ENCODE measurements around the gene TFR2.
A peak's percentile ranks its signal among the peaks of the same experiment; 100 is the strongest.

The TFR2 gene

DNA sequence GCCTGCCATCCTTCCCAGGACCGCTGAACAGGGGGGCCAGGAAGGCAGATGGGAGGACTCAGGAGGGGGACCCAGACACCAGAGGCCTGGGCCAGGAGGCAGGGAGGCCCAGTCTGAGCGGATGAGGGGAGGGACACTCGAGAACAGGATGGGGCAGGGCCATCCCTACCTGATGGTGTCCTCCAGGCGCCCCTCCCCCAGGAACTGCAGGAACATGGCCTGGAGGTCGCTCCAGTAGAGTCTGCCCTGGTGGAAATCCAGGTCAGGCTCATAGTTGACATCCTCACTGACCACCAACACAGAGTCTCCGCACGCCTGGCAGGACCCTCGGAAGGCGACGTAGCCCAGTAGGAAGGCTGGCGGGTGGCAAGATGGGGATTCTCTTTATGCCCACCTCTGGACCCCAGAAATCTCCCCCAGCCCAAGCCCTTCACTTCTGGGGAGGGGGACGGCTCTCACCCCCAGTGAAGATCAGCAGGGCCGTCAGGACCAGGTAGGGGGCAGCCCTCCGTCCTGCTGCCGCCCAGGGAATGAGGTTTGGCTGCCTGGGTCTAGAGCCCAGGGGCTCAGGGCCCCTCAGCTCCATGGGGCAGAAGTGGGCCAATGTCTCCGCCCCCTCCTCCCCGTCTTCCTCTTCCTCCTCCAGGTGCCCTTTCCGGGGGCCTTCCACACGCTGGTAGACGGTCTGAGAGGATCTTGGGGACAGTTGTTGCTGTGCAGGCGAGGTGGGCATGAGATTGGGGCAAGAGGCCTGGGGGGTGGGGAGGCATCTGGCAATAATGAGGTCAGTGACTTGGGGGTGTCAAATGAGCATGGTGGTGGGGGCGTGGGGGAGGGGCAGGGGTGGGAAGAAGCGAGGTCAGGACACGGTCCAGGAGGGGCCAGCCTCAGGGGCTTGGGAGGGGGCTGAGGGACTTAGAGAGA is 573 bp downstream of the TFR2 start:
- Mint-ChIP-seq H3K9me3 (no peaks in the 10 kb centered on the region), H3K4me1 (no peaks in the 10 kb centered on the region), H3K27ac (no peak overlapping the region), H3K27me3 (no peaks in the 10 kb centered on the region), H3K4me3 (no peak overlapping the region)
- DNase-seq (no peak), ATAC-seq (no peak)

GRCh38 chr7:100639995-100640516 is 1.3 kb downstream of the TFR2 start:
- no peak for DNase-seq
- ATAC-seq = no peak
- Mint-ChIP-seq H3K4me1 (peaks cover under 1% of the 10 kb centered on the region), H3K27ac (no peak overlapping the region), H3K9me3 (no peaks in the 10 kb centered on the region), H3K4me3 (no peak overlapping the region), H3K27me3 (no peaks in the 10 kb centered on the region)

DNA sequence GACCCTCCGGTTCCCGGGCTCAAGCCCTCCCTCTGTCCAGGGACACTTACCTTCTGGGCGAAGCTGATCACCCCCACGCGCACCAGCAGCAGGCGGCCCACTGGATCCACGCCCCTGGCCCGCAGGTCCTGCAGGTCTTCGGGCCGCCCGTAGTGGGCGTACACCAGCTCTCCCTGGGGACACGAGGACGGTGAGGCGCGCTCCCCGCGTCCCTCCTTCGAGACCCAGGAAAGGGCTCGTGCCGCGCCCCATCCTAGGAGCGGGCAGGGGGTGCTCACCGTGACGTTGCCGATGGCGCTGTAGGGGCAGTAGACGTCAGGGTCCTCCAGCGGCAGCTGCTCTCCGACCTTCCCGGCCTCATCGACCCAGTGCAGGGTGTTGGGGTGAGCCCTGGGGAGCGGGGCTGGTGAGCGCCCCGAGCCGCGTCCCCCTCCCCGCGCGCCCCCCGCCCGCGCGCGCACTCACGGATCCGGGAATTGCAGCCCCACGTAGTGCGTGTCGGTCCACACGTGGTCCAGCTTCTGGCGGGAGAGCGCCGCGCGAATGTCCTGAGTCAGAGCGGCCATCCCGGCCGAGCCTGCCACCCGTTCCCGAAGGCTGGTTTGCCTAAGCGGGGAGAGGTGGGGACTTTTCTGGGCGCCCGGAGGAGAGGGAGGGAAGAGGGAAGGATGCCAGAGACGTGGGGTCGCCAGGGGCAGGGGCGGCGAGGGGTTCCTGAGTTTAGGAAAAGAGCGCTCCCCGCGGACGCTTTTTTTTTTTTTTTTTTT is 8.2 kb downstream of the TFR2 start:
- peak overlapping the region; percentile 85 to 89 for H3K4me3 Mint-ChIP-seq
- no peaks in the 10 kb centered on the region for H3K9me3 Mint-ChIP-seq
- peak overlapping the region; percentile 71 to 83 for H3K27ac Mint-ChIP-seq
- H3K27me3 Mint-ChIP-seq = peaks cover 8% of the 10 kb centered on the region
- H3K4me1 Mint-ChIP-seq = peaks cover 59% of the 10 kb centered on the region
- peak; percentile 67 to 75 for DNase-seq
- ATAC-seq = peak; percentile 84

DNA sequence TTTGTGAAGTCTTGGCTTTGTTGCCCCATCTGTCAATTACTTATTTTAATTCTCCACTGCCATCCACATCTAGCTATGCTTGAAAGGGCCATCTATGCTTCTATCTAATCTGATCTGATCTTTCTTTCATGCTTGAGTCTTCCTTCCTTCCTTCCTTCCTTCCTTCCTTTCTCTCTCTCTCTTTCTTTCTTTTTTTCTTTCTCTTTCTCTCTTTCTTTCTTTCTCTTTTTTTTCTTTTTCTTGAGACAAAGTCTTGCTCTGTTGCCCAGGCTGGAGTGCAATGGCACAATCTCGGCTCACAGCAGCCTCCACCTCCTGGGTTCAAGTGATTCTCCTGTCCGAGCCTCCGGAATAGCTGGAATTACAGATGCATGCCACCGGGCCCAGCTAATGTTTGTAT is 11.3 kb downstream of the TFR2 start:
- Mint-ChIP-seq H3K4me1 (peaks cover 86% of the 10 kb centered on the region), H3K27ac (peak overlapping the region in 1 of 2 donors; percentile 40), H3K4me3 (no peak overlapping the region), H3K27me3 (peaks cover 8% of the 10 kb centered on the region), H3K9me3 (no peaks in the 10 kb centered on the region)
- DNase-seq (no peak), ATAC-seq (no peak)

DNA sequence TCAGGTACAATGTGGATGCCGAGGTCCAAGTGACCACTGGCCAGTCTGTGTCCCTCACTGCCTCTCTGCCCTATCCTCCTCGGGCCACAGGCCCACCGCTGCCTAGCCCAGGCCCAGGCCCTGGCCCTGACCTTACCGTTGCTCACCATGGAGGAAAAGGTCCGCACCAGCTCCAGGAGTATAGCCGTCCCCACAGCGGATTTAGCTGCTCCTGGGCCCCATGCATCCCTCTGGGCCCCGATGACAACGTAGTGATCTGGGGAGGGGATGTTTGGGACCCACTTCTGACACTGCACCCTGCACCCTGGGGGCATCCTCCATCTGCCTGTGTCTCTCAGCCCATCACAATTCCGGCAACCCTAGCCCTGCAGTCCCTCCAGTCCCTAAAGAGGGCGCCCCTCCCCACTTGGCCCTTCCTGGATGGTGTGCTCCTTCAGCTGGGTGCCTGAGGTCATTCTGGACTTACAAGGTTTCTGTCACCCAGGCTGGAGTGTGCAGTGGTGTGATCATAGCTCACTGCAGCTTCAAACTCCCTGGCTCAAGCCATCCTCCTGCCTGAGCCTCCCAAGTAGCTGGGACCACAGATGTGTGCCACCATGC is 12.1 kb downstream of the TFR2 start:
- no peaks in the 10 kb centered on the region for H3K9me3 Mint-ChIP-seq
- peaks cover 8% of the 10 kb centered on the region for H3K27me3 Mint-ChIP-seq
- no peak for ATAC-seq
- peaks cover 78% of the 10 kb centered on the region for H3K4me1 Mint-ChIP-seq
- H3K4me3 Mint-ChIP-seq = peak overlapping the region in 1 of 2 donors; percentile 18
- H3K27ac Mint-ChIP-seq = peak overlapping the region in 1 of 2 donors; percentile 34
- DNase-seq = peak in 1 of 2 donors; percentile 39

- ATAC-seq (no peak), DNase-seq (no peak)
- Mint-ChIP-seq H3K4me1 (peaks cover 61% of the 10 kb centered on the region), H3K27ac (peak overlapping the region in 1 of 2 donors; percentile 88), H3K27me3 (no peaks in the 10 kb centered on the region), H3K9me3 (no peaks in the 10 kb centered on the region), H3K4me3 (peak overlapping the region; percentile 80 to 82)
Observed at GRCh38 chr7:100627238-100627549, 14.2 kb downstream of the TFR2 start.

DNA sequence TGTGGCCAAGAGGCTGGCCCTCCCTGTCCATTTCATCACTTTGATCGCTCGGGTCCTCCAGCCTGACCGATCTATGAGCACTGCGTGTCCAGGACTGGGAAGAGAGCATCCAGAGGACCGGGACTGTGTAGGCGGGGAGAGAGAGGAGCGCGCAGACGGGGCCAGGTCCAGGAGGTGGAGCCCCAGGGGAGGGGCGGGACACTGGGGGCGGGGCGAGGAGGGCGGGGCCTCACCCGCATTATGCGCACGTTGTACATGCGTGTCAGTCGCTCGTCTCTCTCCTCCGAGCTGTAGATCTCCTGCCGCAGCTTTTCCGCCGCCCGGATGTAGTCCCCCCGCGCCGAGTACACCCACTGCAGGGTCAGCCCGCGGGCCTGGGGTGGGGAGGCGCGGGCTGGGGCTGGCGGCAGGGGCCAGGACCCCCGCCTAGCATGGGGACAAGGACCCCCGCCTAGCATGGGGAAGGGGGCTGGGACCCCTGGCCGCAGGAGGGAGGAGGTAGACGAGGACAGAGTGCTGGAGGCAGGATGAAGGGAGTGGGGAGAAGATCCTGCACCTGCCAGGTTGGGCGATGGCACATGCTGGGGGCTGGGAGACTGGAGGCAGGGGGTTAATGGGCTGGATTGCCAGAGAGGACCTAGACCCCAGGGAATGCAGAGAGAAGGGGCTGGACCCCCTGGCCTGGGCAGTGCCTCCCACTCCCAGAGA is 14.7 kb downstream of the TFR2 start:
- no peaks in the 10 kb centered on the region for H3K27me3 Mint-ChIP-seq
- H3K27ac Mint-ChIP-seq = peak overlapping the region; percentile 76 to 88
- peak overlapping the region; percentile 80 to 82 for H3K4me3 Mint-ChIP-seq
- H3K9me3 Mint-ChIP-seq = no peaks in the 10 kb centered on the region
- peak; percentile 97 for ATAC-seq
- H3K4me1 Mint-ChIP-seq = peaks cover 56% of the 10 kb centered on the region
- DNase-seq = peak; percentile 77 to 81

- DNase-seq (no peak), ATAC-seq (no peak)
- Mint-ChIP-seq H3K4me1 (peaks cover 55% of the 10 kb centered on the region), H3K4me3 (peak overlapping the region; percentile 80 to 82), H3K27me3 (no peaks in the 10 kb centered on the region), H3K9me3 (no peaks in the 10 kb centered on the region), H3K27ac (no peak overlapping the region)
Observed at GRCh38 chr7:100626055-100626454, 15.3 kb downstream of the TFR2 start.

DNA sequence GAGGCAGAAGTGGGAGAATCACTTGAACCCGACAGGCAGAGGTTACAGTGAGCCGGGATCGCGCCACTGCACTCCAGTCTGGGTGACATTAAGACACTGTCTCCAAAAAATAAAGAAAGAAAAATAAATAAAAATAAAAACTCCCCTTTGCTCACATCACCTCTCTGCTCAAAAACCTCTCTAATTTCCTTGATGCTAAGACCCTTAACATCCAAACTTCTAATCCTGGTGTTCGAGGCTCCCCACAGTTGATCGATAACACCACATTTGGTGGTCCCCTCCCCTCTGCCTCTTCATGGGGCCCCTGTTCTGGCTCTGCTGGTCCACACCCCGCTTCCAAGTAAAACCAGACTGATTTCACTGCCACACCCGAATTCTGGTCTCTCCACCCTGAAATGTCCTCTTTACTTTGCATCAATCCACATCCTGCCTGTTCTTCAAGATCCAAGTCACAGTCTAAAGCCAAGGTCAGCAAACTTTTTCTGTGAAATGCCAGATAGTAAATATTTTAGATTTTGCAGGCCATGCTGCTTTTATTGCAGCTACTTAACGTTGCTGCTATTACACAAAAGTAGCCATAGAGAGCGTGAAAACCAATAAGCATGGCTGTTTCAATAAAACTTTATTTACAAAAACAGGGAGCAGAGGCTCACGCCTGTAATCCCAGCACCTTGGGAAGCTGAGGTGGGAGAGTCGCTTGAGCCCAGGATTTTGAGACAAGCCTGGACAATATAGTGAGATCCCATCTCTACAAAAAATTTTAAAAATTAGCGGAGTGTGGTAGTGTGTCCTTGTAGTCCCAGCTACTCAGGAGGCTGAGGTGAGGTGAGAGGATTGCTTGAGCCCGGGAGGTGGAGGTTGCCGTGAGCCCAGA is 17.2 kb downstream of the TFR2 start:
- H3K4me1 Mint-ChIP-seq = peaks cover 38% of the 10 kb centered on the region
- ATAC-seq (no peak), DNase-seq (no peak)
- H3K9me3 Mint-ChIP-seq = no peaks in the 10 kb centered on the region
- H3K27ac Mint-ChIP-seq = no peak overlapping the region
- no peaks in the 10 kb centered on the region for H3K27me3 Mint-ChIP-seq
- no peak overlapping the region for H3K4me3 Mint-ChIP-seq

GRCh38 chr7:100621554-100621953 is 19.8 kb downstream of the TFR2 start:
- Mint-ChIP-seq H3K27ac (no peak overlapping the region), H3K27me3 (no peaks in the 10 kb centered on the region), H3K9me3 (no peaks in the 10 kb centered on the region), H3K4me3 (no peak overlapping the region), H3K4me1 (peaks cover 12% of the 10 kb centered on the region)
- DNase-seq (no peak), ATAC-seq (no peak)

DNA sequence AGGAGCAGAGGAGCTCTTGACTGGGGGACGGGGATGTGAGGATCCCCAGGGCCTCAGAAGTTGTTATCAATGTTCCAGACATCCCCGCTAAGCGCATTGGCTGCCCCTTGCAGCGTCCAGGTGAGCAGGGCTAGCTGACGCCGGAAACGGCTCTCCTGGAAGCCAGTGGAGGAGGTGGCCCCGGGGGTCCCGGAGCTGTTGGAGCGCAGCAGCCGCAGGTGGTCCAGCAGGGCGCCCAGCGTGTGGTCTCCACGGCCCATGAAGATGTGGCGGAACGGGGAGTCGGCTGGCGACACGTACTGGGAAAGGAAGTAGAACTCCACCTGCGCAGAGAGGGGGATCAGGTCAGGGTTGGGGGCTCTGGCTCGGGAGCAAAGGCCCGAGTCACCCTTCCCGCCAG is 20.5 kb downstream of the TFR2 start:
- DNase-seq (no peak), ATAC-seq (no peak)
- Mint-ChIP-seq H3K4me3 (no peak overlapping the region), H3K4me1 (peaks cover 5% of the 10 kb centered on the region), H3K27ac (no peak overlapping the region), H3K27me3 (no peaks in the 10 kb centered on the region), H3K9me3 (no peaks in the 10 kb centered on the region)

DNA sequence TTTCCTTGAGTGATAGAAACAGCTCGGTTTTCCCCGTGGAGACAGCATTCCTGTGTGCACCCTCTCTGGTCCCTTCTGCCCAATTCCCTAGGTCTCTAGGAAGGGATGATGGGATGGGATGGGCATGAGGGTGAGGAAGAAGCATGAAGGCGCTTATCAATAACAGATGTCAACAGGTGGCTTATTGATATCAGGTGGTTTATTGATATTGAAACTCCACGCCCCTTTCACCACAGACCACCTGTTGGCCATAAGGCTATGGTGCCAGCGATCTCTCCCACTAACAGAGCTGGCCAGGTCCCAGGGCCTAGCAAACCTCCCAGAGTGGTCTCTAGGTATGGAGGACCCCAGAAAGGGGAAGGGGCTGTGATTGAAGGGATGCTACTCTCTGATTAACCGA is 21.1 kb downstream of the TFR2 start:
- H3K4me3 Mint-ChIP-seq = no peak overlapping the region
- DNase-seq (no peak), ATAC-seq (no peak)
- H3K4me1 Mint-ChIP-seq = no peaks in the 10 kb centered on the region
- H3K9me3 Mint-ChIP-seq = no peaks in the 10 kb centered on the region
- no peaks in the 10 kb centered on the region for H3K27me3 Mint-ChIP-seq
- H3K27ac Mint-ChIP-seq = no peak overlapping the region

DNA sequence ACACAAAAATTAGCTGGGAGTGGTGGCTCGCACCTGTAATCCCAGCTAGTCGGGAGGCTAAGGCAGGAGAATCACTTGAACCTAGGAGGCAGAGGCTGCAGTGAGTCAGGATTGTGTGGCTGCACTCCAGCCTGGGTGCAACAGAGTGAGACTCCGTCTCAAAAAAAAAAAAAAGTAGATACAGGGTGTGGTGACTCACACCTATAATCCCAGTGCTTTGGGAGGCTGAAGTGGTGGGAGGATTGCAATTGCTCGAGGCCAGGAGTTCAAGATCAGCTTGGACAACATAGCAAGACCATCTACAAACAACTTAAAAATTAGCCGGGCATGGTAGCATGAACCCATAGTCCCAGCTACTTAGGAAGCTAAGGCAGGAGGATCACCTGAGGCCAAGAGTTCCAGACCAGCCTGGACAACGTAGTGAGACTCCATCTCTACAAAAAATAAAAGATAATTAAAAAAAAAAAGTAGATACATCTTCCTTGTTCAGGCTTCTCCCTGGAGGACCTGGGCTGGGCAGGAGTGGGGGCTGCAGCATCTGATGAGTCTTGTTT is 27.0 kb downstream of the TFR2 start:
- ATAC-seq (no peak), DNase-seq (no peak)
- Mint-ChIP-seq H3K9me3 (no peaks in the 10 kb centered on the region), H3K27me3 (no peaks in the 10 kb centered on the region), H3K4me3 (no peak overlapping the region), H3K4me1 (peaks cover 22% of the 10 kb centered on the region), H3K27ac (no peak overlapping the region)

DNA sequence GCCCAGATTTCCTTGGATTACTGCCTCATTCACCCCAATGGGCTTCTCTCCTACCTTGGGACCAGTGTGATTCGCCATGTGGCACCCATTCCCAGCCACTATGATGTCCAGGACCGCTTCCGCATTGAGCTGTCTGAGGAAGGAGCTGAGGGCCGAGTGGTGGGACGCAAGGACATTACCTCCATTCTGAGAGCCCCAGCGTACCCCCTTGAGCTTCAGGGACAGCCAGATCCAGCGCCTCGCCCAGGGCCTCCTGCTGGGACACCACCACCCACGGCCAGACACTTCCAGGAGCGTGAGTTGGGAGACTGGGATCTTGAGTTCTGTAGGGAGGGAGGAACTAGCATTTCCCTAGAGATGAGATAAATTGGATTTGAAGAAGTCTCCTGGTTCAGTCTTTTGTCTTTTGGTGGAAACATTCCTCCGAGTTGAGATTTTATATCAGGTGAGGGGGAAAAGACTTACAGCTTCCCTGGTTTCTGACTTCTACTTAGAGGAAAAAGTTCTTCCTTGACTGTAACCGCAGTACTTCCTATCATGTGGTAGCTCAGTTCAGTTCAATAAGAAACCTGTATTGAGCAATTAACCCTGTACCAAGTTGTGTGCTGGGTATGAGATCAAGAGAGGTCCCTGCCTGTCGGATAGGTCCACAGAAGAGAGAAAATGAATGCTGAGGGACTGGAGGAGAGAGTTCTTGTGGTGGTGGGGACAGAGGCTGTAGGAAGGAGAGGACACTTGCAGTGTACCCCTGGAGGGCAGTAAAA is 27.8 kb downstream of the TFR2 start:
- no peak overlapping the region for H3K27ac Mint-ChIP-seq

More for the DNA sequence above, 27.8 kb downstream of the TFR2 start:
- H3K4me3 Mint-ChIP-seq = peak overlapping the region; percentile 99 to 100
- no peaks in the 10 kb centered on the region for H3K27me3 Mint-ChIP-seq
- H3K4me1 Mint-ChIP-seq = peaks cover 22% of the 10 kb centered on the region
- no peak for DNase-seq
- ATAC-seq = no peak
- H3K9me3 Mint-ChIP-seq = no peaks in the 10 kb centered on the region

Measured in stimulated activated naive CD8-positive, alpha-beta T cell treated with anti-CD3 and anti-CD28 coated beads, Interleukin-15, amount 100 ng/mL, for 72 hours (primary cell).